ENCODE data around the gene ACTN4.
A peak's percentile ranks its signal among the peaks of the same experiment; 100 is the strongest.

The ACTN4 gene

GRCh38 chr19:38635483-38636399 lies 11.7 kb upstream of the ACTN4 start:
- DNase-seq (ENCODE audit: low read depth in 2 of 2), result no peak

- DNase-seq (ENCODE audit: low read depth in 2 of 2), result no peak
Measured at GRCh38 chr19:38638461-38638860, 9.0 kb upstream of the ACTN4 start.

GRCh38 chr19:38639679-38640078 lies 7.8 kb upstream of the ACTN4 start:
- DNase-seq (ENCODE audit: low read depth in 2 of 2), result no peak

- no peak for DNase-seq (ENCODE audit: low read depth in 2 of 2)
Measured at GRCh38 chr19:38640368-38640767, 7.1 kb upstream of the ACTN4 start.

- DNase-seq (ENCODE audit: low read depth in 2 of 2), result no peak
Measured at GRCh38 chr19:38642176-38642575, 5.3 kb upstream of the ACTN4 start.

GRCh38 chr19:38644719-38645118 lies 2.7 kb upstream of the ACTN4 start:
- DNase-seq (ENCODE audit: low read depth in 2 of 2), result no peak

GRCh38 chr19:38647966-38648768 lies 718 bp downstream of the ACTN4 start:
- no peak for DNase-seq (ENCODE audit: low read depth in 2 of 2)

GRCh38 chr19:38648769-38649304 lies 1.4 kb downstream of the ACTN4 start:
- DNase-seq (ENCODE audit: low read depth in 2 of 2), result no peak

GRCh38 chr19:38649305-38650171 lies 2.1 kb downstream of the ACTN4 start:
- no peak for DNase-seq (ENCODE audit: low read depth in 2 of 2)

- no peak for DNase-seq (ENCODE audit: low read depth in 2 of 2)
Measured at GRCh38 chr19:38650172-38650775, 2.8 kb downstream of the ACTN4 start.

GRCh38 chr19:38650911-38651584 lies 3.6 kb downstream of the ACTN4 start:
- no peak for DNase-seq (ENCODE audit: low read depth in 2 of 2)

GRCh38 chr19:38653028-38653571 lies 5.7 kb downstream of the ACTN4 start:
- no peak for DNase-seq (ENCODE audit: low read depth in 2 of 2)

GRCh38 chr19:38654628-38655055 lies 7.2 kb downstream of the ACTN4 start:
- no peak for DNase-seq (ENCODE audit: low read depth in 2 of 2)

GRCh38 chr19:38655148-38655824 lies 7.8 kb downstream of the ACTN4 start:
- DNase-seq (ENCODE audit: low read depth in 2 of 2), result no peak

- DNase-seq (ENCODE audit: low read depth in 2 of 2), result peak in 1 of 2 donors; percentile 27
Measured at GRCh38 chr19:38656171-38656981, 8.9 kb downstream of the ACTN4 start.

GRCh38 chr19:38657633-38658222 lies 10.3 kb downstream of the ACTN4 start:
- DNase-seq (ENCODE audit: low read depth in 2 of 2), result no peak

GRCh38 chr19:38658462-38659306 lies 11.2 kb downstream of the ACTN4 start:
- no peak for DNase-seq (ENCODE audit: low read depth in 2 of 2)

Measured in stimulated activated CD4-positive, alpha-beta T cell treated with anti-CD3 and anti-CD28 coated beads, Interleukin-1b, Interleukin-23, amount 100 ng/mL, for 4 hours (primary cell).